GM03348 (cell line): Measurements from ENCODE around the gene YPEL3.
A peak's percentile ranks its signal among the peaks of the same experiment; 100 is the strongest.

ENCODE experiments used
- DNase-seq: peaks from one replicate; pipeline ENCODE4 v3.0.0; 2012; ENCODE audit warnings: low spot score

YPEL3 gene

DNA sequence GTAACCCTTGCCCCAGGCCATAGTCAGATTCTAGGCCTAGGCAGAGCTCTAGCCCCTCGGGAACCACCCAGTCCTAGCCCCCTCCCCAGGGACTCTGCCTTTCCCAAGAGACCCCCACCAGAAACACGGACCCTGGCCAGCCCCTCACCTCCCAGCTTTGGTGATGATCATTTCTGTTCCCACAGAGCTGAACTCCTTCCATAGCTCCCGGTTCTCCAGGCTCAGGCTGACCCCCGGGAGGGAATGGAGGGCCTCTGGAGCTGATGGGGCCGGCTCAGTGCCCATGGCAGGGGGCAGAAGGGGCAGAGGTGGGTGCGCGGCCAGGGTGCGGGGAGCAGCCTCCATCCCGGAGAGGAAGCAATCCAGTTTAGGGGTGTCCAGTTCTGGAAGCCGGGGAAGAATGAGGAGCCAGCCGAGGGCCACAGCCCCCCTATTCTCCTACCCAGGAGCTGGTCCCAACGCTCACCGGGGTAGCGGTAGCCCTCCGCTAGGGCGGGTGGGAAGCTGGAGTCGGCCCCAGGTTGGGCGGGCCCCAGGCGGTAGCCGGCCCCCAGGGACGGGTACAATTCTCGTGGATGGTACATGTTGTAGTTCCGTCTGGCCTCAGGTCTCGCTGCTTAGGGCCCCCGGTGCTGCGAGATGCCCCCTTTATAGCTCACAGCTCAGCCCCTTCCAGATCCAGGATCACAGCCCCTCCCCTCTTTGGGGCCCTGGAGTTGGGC lies 5.2 kb downstream of the YPEL3 start:
- DNase-seq: no peak

GRCh38 chr16:30088832-30089624 lies 7.0 kb downstream of the YPEL3 start:
- no peak for DNase-seq

DNA sequence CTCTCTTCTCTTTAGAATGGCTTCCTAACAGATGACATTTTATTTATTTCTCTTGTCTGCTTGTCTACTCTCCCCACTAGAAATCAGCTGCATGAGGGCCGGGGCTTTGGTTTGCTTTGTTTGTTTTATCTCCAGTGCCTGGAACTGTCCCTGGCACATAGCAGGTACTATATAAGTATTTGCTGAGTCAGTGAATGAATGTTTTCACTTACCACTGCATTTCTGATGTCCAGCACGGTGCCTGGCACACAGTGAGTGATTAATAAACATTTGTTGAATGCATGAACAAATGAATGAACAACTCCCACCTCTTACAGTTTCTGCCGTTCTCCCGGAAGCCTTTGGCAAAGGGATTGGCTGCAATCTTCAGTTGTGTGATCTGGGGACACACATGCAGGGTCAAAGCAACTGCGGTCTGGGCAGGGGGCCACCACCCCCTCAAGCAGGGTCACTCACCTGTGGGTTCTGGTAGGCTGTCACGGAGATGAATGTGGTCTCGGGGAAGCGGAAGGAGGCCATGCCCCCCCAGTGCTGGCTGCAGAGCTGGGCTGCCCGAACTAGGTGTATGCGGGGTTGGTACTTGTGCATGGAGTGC lies 7.7 kb downstream of the YPEL3 start:
- DNase-seq: no peak

DNA sequence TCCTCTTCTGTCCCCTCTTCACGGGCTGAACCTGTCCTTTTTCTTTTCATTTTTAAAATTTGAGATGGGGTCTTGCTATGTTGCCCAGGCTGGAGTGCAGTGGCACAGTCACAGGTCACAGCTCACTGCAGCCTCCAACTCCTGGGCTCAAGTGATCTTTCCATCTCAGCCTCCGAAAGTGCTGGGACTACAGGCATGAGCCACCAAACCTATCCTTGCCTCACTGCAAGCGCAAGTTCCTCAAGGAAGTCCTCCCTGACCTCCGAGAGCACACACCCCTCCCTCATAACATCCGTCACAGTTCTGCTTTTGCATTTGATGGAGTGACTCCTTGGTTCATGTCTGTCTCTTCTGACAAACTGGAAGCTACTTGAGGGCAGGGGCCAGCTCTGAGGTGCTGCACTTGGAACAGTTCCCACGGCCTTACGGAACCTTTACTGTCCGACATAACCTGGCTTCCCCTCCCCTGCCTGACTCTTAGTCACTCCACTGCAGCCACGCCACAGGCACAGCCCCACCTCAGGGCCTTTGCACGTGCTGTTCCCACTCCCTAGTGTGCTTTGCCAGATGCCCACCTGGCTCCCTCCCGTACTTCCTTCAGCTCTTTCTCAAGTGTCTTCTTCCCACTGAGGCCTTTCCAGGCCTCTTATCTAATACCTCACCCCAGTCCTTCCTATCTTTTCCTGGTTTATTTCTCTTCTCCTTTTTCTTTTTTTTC lies 8.7 kb downstream of the YPEL3 start:
- no peak for DNase-seq

- DNase-seq: no peak
These were observed 9.5 kb downstream of the YPEL3 start for GRCh38 chr16:30086291-30087140.

- DNase-seq: no peak
These were observed 10.2 kb downstream of the YPEL3 start for GRCh38 chr16:30085820-30086219.

DNA sequence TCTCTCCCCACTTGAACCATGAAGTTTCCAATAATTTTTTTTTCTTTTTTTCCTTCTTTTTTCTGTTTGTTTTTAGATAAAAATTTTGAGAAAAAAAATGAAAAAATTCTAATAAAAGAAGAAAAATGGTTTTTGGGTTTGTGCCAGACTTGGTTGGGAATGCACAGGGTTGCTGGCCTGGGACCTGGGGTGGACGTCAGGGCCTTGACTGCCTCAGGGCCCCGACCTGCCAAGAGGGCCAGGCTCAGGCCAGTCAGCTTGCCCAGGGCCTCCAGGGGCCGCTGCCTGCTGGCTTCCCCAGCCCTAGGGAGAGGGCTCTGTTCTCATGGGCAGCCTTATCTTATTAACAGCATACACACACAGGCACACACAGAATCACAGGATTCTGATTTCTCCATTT lies 10.8 kb downstream of the YPEL3 start:
- no peak for DNase-seq

DNA sequence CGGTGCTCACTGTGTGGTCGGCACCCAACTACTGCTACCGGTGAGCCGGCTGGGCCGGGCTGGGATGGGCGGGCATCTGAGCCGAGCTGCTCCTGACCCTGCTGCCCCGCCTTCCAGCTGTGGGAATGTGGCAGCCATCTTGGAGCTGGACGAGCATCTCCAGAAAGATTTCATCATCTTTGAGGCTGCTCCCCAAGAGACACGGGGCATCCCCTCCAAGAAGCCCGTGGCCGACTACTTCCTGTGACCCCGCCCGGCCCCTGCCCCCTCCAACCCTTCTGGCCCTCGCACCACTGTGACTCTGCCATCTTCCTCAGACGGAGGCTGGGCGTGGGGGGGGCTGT lies 11.2 kb downstream of the YPEL3 start:
- DNase-seq: peak; percentile 40

- DNase-seq: no peak
These were observed 11.8 kb downstream of the YPEL3 start for GRCh38 chr16:30084096-30084815.

GRCh38 chr16:30083216-30084055 lies 12.6 kb downstream of the YPEL3 start:
- DNase-seq: no peak

DNA sequence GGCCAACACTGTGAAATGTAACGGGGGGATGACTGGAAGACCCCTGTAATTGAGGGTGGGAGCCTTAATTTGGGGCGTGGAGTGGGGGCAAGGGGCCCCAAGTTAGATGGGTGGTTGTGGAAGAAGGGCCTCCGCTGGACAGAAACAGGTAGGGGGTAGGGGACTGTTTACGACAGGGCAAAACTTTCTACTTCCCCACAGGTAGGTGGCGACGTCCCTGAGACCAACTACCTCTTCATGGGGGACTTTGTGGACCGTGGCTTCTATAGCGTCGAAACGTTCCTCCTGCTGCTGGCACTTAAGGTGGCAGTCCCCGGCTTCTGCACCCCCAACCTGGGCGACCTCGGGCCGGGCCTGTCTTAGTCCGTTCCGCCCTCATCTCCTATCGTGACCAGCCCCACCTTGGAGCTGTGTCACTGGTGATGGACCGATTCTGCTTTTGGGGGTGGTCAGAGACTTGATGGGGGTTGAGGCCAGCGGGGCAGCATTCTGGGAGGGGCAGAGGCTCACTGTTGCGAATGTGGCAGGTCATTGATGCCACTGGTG lies 13.4 kb downstream of the YPEL3 start:
- no peak for DNase-seq

- no peak for DNase-seq
These were observed 16.5 kb downstream of the YPEL3 start for GRCh38 chr16:30079480-30079879.

DNA sequence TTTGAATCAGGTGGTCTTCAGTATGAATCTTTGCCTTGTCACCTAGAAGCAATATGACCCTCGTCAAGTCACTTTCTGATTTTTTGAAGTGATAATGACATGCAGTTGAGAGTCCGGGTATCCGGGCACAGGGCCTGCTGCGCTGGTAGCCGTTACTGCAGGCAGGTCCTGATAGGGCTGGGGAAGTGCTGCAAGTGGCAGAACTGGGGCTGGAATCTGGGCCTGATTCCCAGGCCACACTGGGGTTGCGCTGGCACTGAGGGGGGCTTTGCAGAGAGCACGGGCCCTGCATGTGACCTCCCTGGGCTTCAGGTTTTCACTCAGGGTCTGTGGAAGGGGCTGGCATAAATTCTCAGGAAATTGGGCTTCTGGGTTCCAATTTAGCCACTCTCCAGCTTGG lies 17.3 kb downstream of the YPEL3 start:
- DNase-seq: no peak

DNA sequence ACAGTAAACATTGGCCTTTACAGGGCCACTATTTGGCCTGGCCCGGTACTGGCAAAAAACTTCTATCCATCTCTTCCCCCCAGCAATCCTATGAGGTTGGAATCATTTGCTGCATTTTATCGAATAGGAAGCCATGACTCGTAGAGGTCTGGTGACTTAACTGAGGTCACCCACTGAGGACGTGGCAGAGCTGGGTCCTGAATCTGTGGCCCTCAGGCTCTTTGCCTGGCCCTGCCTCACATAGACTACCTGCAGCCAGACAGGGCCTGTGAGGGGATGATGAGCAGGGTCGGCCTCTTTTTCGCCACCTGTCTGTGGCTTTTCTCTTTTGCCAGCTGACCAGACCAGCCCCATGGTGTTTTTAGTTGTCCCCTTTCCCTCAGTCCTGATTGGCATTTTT lies 18.4 kb downstream of the YPEL3 start:
- no peak for DNase-seq

GRCh38 chr16:30076276-30076791 lies 19.7 kb downstream of the YPEL3 start:
- DNase-seq: peak; percentile 47

GRCh38 chr16:30075503-30076275 lies 20.3 kb downstream of the YPEL3 start, which contains the start of gene PPP4C:
Gene PPP4C, plus strand, starts transcription at chr16:30075994. Its CDS starts 384 bp downstream, at chr16:30076378.
- peak; percentile 94 for DNase-seq

DNA sequence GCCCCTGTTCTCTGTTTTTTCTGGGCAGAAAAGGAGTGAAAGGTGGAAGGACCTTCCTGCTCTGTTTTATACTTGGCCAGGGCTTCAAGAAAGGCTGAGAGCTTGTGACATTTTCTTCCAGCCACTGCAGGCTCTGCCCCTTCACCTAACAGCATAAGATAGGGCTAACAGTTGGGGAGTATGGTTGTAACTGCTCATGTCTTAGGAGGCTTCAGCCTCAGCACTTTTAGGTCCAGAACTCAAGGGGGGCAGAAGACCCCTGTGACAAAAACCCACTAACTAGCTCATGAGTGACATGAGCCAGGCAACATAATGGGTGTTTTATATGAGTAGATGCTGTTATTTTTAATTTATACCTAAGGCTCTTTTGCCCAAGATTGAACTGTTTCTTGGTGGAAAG lies 25.5 kb downstream of the YPEL3 start:
- no peak for DNase-seq

GRCh38 chr16:30069611-30070462 lies 26.2 kb downstream of the YPEL3 start:
- DNase-seq: no peak
